ENCODE results near the gene REEP1. TPM values are rescaled to one million over a fixed set of nuclear protein-coding genes. Genes with fewer than 3 reads are reported as not detected.

Gene REEP1
- polyA plus RNA-seq, 2 of the 4 experiments (the other 2 are of a cell fraction) = 0.30 to 0.45 TPM

DNA sequence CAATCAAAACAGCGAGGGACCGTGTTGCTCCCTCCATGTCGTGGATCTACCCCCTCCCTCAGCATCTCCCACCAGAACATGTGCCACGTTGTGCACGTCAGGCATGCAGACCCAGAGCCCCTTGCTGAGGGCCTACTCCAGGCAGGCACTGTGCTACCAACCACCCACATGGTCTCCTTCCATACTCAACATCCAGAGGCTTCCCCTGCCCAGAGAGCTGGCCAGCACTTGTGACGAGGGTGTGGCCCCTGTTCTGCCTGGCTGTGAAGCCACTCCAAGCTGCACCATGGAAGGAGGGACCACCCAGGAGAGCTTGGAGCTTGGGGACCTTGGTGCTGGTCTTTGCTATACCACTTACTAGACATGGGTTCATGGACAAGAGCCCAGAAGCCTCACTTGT, 40.5 kb downstream of the REEP1 start:
- FAIRE-seq (no peak), DNase-seq (ENCODE audit: low read depth in 1 of 2, low spot score in 1 of 2) (no peak), ATAC-seq (no peak)
- no peaks in the 10 kb centered on the region for H3K4me1 ChIP-seq
- H3K4me3 ChIP-seq = no peak overlapping the region
- no peak overlapping the region for H3K4me2 ChIP-seq
- H3K9me3 ChIP-seq = no peaks in the 10 kb centered on the region
- POLR2A ChIA-PET = no interaction called here
- CTCF ChIA-PET = interaction anchor here (0.8 to 2.9 kb wide), 3 partner anchors 10 to 76 kb away, joined by 3 to 19 read pairs (median 4); no protein-coding TSS in a partner anchor
- no peak for TF ChIP-seq USF2 (IDR thresholded peaks at IDR 0.05)
- no peak for TF ChIP-seq SREBF2 (IDR thresholded peaks at IDR 0.05)
- TF ChIP-seq EP300 (IDR thresholded peaks at IDR 0.05) = no peak
- no peak for TF ChIP-seq FOSL2 (IDR thresholded peaks at IDR 0.05)
- no peak for TF ChIP-seq FOSL2 (CRISPR knock-in tag; IDR thresholded peaks at IDR 0.05)
- no peak for TF ChIP-seq HDAC2 (IDR thresholded peaks at IDR 0.05)
- TF ChIP-seq CTCF (IDR thresholded peaks at IDR 0.05) = no peak
- TF ChIP-seq, protein P1, sequence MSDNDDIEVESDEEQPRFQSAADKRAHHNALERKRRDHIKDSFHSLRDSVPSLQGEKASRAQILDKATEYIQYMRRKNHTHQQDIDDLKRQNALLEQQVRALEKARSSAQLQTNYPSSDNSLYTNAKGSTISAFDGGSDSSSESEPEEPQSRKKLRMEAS (IDR thresholded peaks at IDR 0.05) = no peak
- 48% methylated on average over 6 of the region's 6 CpGs for WGBS (ENCODE audit: missing lambda C conversion rate)
- no peak overlapping the region for H3K27ac ChIP-seq

GRCh38 chr2:86295066-86295465, 42.4 kb downstream of the REEP1 start:
- ATAC-seq (no peak), DNase-seq (ENCODE audit: low read depth in 1 of 2, low spot score in 1 of 2) (no peak), FAIRE-seq (no peak)
- ChIA-PET POLR2A (no interaction called here), CTCF (interaction anchor here (2.2 kb wide), 1 partner anchor 10 kb away, joined by 9 read pairs; no protein-coding TSS in a partner anchor)
- no peak for TF ChIP-seq REST (IDR thresholded peaks at IDR 0.05)
- no peak for TF ChIP-seq HOXB5 (CRISPR knock-in tag; IDR thresholded peaks at IDR 0.05)
- no peak for TF ChIP-seq ZFP36 (IDR thresholded peaks at IDR 0.05; ENCODE audit: borderline replicate concordance, partially characterized antibody)
- TF ChIP-seq HDAC2 (IDR thresholded peaks at IDR 0.05) = no peak
- TF ChIP-seq FOXS1 (CRISPR knock-in tag; IDR thresholded peaks at IDR 0.05) = no peak
- TF ChIP-seq CEBPB (IDR thresholded peaks at IDR 0.05) = no peak
- no peak for TF ChIP-seq CHD2 (IDR thresholded peaks at IDR 0.05; ENCODE audit: low read length, partially characterized antibody)
- TF ChIP-seq HEYL (CRISPR knock-in tag; IDR thresholded peaks at IDR 0.05) = no peak
- no peak for TF ChIP-seq FOSL2 (IDR thresholded peaks at IDR 0.05)
- TF ChIP-seq FOSL2 (CRISPR knock-in tag; IDR thresholded peaks at IDR 0.05) = no peak
- no peak for TF ChIP-seq NFE2L2 (conservative IDR thresholded peaks at IDR 0.05; ENCODE audit: low read length)
- no peak for TF ChIP-seq TP53 (CRISPR knock-in tag; IDR thresholded peaks at IDR 0.05)
- no peak for TF ChIP-seq HOXB13 (CRISPR knock-in tag; IDR thresholded peaks at IDR 0.05; ENCODE audit: low read depth)
- TF ChIP-seq ESRRA (IDR thresholded peaks at IDR 0.05; ENCODE audit: borderline replicate concordance, low read length) = no peak
- Histone ChIP-seq H3K4me1 (no peaks in the 10 kb centered on the region), H3K4me2 (no peak overlapping the region), H3K27ac (no peak overlapping the region), H3K9me3 (no peaks in the 10 kb centered on the region), H3K4me3 (no peak overlapping the region)
- WGBS (ENCODE audit: missing lambda C conversion rate) = 60% methylated on average over 8 of the region's 8 CpGs
